Activated CD4-positive, alpha-beta T cell treated with anti-CD3 and anti-CD28 coated beads, Interleukin-2, amount 50 U/mL, for 1 hour (primary cell): ENCODE data around the gene CMA1.
"Not testable (repeated sequence)": the region's sequence is repeated elsewhere in the genome, so short reads cannot be mapped to it uniquely, and the experiment has no call there.

Experiments
- DNase-seq: peaks from one replicate; pipeline ENCODE4 v3.0.0-alpha.2; 2020

Gene CMA1, protein sequence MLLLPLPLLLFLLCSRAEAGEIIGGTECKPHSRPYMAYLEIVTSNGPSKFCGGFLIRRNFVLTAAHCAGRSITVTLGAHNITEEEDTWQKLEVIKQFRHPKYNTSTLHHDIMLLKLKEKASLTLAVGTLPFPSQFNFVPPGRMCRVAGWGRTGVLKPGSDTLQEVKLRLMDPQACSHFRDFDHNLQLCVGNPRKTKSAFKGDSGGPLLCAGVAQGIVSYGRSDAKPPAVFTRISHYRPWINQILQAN

DNA sequence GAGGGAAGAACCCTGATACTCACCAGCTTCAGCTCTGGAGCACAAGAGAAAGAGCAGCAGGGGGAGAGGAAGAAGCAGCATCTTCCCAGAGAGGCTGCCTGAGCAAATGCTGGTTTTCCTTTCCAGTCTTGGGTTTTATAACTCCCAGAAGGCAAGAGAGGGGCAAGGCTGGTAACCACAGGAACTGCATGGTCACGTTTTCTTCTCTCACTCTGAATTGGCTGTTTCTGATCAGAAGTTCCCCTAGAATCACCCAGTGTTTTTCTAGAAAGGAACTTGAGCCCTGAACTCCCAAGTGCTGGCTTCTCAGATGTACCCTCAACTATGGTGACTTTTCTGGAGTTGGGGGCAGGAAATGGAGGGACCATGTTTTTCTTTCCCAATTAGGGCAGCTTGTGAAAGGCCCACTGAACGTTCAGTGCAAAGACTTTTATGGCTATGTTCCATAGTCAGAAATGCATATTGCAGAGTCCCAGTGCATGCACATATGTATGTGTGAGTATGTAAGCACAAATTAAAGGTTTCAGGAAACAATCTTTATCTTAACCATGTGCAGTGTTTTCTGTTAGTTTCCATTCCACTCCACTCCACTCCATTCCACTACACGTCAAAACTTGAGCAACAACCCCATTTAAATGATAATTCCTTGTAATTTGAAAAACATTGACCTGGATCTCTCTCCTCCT lies at the start of gene CMA1:
Gene CMA1, minus strand, starts transcription at position 111 of the 686 bp plus-strand sequence. Its CDS starts 30 bp downstream, at position 81.
- DNase-seq = no peak

DNA sequence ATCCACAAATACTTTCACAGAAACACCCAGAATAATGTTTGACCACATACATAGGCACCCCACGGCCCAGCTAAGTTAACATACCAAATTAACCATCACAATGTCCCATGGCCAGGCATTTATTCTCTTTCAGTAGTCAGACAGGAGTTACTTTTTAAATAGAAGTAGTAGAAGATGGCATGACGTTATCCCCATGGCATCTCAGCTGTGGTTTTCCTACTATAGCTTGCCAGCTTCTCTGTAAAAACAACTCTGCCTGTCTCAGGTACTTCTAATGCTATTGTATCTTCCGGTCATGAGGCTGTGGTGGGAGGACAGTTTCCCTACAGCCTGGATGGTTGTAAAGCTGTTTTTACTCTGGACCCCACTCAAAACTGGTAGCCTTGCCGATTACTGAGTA lies 48.7 kb upstream of the CMA1 start:
- no peak for DNase-seq

DNA sequence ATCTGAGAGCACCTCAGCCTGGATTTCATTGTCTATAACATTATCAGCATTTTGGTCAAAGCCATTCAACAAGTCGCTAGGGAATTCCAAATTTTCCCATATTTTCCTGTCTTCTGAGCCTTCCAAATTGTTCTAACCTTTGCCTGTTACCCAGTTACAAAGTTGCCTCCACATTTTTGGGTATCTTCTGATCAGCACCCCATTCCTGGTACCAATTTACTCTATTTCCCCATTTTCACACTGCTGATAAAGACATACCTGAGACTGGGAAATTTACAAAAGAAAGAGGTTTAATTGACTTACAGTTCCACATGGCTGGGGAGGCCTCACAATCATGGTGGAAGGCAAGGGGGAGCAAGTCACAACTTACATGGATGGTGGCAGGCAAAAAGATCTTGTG lies 41.0 kb upstream of the CMA1 start:
- DNase-seq = not testable (repeated sequence)

DNA sequence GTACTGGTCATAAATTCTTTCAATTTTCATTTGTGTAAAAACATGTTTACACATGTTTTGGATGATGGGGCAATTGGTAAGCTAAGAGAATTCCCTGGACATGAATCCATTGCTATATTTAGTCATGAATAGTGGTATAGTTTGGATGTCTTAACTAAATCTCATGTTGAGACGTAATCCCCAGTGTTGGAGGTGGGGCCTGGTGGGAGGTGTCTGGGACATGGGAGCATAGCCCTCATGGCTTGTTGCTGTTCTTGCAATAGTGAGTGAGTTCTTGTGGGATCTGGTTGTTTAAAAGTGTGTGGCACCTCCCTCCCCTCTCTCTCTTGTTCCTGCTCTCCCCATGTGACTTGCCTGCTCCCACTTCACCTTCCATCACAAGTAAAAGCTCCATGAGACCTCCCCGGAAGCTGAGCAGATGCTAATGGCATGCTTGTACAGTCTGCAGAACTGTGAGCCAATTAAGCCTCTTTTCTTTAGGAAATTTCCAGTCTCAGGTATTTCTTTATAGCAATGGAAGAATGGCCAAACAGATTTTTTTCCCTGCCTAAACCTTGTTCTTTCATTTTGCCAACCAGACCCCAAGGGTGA lies 34.4 kb upstream of the CMA1 start:
- DNase-seq = no peak

DNA sequence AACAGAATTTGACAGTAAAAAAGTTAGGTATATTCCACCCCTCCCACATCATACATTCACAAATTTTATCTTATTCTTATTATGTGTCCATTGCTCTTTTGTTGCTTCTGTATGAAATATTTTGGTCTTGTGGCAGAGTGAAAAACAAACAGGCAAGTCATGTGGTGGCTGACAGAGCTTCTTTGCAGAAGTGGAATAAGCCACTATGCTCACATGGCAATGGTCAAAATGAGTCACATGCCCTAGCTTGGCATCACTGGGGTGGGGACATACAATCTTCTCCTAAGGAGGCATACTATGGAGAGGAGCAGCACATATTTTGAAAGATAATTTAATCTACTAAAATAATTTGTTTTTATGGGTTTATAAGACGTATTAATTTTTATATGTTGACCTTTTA lies 27.7 kb upstream of the CMA1 start:
- DNase-seq = no peak

DNA sequence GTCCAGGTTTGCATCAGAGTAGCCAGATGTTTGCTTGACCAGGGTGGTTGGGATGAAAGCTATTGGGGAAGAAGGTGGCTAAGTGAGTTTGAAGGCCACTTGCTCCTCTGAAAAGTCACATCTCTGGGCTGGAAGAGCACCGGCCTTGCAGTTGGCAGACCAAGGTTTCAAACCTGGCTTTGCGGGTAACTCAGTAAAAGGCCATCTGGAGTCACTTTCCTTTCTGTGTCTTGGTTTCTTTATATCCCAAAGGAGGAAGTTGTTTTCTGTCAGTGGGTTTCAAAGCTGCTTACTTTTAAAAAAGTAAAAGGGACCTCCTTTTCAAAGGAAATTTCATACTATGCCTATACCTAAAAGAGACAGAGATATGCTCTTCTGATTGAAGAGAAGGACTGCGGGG lies 26.2 kb upstream of the CMA1 start:
- DNase-seq = no peak

DNA sequence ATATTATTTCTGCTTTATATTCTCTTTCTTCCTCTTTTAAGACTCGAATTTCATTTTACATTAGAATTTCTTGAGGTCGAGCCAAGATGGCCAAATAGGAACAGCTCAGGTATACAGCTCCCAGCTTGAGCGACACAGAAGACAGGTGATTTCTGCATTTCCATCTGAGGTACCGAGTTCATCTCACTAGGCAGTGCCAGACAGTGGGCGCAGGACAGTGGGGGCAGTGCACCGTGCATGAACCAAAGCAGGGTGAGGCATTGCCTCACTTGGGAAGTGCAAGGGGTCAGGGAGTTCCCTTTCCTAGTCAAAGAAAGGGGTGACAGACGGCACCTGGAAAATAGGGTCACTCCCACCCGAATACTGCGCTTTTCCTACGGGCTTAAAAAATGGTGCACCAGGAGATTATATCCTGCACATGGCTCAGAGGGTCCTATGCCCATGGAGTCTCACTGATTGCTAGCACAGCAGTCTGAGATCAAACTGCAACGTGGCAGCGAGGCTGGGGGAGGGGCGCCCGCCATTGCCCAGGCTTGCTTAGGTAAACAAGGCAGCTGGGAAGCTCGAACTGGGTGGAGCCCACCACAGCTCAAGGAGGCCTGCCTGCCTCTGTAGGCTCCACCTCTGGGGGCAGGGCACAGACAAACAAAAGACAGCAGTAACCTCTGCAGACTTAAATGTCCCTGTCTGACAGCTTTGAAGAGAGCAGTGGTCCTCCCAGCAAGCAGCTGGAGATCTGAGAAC lies 18.0 kb upstream of the CMA1 start:
- not testable (repeated sequence) for DNase-seq

DNA sequence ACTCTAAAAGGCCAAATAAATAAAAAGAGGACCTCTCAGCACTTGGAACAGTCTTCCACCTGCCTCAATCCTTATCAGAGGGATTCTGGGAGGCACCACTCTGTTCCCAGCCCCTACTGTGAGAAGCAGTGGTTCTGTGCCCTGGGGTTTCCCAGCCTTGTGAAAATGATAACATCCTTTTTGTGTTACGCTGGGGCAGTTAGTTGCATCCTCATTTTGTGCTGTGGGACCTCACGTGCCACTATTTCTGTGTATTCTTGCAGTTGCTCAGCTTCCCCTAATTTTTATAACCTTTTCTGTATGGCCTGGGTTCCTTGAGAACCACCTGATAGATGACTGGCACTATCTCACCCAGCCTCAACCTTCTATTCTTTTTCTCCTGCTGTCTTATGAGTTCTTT lies 10.8 kb upstream of the CMA1 start:
- DNase-seq = no peak

DNA sequence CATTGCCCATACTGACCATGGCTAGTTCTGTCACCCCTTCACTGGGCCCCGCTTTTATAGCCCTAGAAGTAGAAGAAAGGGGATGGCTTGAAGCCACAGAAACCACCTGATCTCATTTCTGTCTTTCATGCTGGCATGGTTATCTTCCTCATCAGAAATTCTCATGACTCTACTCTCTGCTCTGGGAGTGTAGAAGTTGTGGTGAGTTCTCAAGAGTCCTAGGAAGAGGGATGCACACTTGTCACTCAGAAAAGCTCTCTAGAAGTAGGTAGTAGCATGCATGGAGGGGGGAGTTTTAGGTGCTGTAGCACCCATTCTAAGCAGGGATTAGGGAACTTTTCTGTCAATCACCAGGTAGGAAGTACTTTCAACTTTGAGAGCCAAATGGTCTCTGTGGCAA lies 6.1 kb upstream of the CMA1 start:
- no peak for DNase-seq

DNA sequence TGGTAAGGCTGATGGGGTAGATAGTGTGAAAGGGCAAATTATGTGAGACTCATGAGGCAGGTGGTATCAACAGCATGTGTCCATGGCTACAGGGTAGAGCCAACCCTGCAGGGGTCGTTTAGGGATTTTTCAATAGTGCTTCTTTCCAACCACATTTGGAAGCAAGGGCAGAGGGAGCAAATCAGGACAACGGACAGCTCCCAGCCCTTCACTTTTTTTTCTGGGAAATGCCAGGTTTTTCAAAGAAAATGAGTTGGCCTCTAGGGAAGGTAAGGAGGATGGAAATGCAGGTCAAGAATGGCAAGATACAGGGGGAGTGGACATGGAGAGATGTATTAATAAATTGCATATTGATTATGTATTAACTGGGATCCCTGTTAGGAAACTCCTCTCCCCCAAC lies 4.9 kb upstream of the CMA1 start:
- DNase-seq = no peak

DNA sequence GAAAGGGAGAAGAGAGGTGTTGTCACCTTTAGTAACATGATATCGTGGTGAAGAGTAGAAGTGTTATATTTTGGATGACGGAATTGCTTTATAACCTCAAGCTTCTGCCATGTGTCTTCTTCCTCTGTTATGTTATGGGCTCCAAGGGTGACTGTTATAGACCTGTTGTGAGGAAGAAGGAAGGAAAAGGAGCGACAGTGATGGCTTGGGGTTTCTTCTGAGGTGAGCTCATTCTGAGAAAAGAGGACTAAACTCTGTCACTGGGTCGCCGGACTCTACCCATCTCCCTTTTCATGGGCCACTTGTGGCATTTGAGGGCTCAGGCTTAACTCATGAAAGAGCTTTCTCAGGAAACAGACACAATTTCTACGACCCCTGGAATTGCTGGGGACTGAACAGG lies 1.6 kb downstream of the CMA1 start:
- DNase-seq = no peak

DNA sequence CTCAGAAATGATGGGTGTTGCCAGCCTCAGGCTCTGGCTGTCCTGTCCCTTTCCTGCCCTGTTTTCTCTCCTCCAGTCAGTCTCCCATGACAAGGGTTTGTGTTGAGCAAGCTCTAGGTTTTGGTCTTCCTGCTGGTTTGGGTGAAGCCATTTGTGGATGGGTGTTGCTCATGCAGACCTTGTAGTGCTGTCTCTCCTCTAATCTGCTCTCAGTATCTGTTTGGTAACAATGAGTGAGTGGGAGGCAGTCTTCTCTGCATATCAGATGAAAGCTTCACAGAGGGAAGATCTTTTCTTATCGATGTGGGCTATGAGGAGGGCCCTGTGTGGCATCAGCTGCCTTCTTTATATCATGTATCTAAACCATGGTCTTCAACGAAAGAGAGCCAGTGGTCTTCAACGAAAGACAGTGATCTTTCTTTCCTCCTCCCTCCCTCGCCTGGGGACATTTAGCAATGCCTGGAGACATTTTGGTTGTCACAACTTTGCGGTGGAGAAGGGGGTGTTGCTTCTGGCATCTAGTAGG lies 3.6 kb downstream of the CMA1 start:
- no peak for DNase-seq

DNA sequence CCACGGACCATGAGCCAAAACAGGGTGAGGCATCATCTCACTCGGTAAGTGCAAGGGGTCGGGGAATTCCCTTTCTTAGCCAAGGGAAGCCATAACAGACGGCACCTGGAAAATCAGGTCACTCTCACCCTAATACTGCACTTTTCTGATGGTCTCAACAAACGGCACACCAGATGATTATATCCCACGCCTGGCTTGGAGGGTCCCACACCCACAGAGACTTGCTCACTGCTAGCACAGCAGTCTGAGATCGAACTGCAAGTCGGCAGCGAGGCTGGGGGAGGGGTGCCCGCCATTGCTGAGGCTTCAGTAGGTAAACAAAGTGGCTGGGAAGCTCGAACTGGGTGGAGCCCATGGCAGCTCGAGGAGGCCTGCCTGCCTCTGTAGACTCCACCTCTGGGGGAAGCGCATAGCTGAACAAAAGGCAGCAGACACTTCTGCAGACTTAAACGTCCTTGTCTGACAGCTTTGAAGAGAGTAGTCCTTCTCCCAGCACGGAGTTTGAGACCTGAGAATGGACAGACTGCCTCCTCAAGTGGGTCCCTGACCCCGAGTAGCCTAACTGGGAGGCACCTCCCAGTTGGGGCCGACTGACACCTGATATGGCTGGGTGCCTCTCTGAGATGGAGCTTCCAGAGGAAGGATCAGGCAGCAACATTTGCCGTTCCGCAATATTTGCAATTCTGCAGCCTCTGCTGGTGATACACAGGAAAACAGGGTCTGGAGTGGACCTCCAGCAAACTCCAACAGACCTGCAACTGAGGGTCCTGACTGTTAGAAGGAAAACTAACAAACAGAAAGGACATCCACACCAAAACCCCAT lies 16.3 kb downstream of the CMA1 start:
- DNase-seq = not testable (repeated sequence)

DNA sequence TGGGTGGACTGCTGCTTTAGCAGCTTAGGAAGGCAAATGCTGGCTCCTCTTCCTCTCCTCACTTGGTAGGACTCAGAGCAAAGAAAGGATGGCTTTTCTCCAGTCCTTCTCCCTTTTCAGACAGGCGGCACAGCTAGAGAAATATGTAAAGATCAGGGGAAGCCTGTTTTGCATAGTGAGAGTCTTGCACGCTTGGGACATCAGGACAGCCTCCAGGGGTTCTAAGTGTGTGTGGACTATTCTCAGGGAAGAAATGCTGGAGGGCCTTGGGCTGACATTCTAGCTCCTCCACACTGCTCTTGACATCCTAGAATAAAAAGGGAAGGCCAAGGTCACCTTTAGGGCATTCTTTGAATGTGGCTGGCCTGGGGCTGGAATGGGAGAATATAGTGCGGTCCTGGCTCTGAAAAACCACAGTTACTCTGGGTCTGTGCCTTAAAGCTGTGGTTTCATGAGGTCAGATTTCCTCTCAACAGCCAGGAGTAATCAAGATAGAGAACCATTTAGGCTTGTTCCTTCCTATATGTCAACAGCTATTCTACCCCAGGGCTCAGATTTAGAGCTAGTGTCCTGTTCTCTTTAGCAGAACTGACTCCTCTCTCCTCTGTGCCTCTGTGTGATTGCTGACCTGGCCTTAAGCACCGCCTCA lies 24.3 kb downstream of the CMA1 start:
- no peak for DNase-seq

DNA sequence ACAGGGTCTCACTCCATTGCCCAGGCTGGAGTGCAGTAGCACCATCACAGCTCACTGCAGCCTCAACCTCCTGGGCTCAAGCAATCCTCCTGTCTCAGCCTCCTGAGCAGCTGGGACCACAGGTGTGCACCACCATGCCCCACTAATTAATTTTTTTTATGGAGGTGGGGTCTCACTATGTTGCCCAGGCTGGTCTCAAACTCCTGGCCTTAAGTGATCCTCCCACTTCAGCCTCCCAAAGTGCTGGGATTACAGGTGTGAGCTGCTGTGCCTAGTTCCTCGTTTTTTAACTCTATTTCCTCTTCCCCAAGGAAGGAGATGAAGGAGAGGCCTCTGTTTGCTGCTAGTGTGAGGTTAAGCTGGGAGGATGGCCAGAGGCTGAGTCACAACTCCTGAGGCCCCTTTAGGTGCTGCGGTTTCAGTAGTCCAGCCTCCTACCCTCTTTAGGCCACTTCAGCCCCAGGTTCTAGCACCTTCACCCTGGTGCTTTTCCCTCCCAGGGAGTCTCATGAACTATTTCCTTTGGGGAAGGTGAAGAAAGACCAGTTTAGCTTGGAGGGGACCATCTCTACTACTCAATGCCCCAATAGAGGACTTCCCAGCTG lies 25.3 kb downstream of the CMA1 start:
- not testable (repeated sequence) for DNase-seq

DNA sequence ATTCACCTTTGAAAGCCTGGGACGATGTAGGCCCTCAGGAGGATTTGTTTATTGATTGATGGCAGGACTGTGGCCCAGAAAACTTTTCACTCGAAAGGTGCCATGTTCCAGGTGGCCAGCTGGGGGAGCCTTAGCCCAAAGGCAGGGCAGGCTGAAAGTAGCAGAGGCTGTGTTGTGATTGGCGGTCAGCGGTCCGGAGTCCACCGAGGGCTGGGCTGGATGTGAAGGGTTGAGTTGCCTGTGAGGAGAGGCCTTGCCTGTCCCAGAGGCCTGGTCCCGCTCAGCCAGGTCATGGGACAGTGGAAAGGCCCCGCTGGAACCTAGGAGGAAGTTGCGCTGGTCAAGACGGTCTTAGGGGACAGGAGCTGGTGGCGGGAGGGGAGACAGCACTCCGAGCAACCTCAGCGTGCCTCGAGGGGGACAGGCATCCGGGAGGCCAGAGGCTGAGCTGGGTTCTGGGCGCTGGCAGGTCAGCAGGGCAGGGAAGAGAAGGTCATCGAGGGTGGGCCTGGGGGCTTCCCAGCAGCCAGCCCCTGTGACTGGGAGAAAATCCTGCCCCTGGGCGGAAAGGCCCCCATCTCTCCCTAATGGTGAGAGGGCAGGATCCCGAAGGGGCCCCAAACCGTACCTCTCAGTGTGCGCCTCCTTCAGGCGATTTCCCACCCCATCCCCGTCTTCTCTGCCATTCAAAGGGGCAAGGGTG lies 26.3 kb downstream of the CMA1 start:
- peak; percentile 45 for DNase-seq

DNA sequence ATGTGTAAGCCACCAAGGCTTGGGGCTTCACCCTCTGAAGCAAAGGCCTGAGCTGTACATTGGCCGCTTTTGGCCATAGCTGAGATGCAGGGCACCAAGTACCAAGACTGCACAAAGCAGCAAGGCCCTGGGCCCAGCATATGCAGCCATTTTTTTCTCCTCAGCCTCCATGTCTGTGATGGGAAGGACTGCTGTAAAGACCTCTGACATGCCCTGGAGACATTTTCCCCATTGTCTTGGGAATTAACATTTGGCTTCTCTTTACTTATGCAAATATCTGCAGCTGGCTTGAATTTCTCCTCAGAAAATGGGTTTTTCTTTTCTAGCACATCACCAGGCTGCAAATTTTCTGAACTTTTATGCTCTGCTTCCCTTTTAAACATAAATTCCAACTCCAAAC lies 28.1 kb downstream of the CMA1 start:
- DNase-seq = not testable (repeated sequence)

DNA sequence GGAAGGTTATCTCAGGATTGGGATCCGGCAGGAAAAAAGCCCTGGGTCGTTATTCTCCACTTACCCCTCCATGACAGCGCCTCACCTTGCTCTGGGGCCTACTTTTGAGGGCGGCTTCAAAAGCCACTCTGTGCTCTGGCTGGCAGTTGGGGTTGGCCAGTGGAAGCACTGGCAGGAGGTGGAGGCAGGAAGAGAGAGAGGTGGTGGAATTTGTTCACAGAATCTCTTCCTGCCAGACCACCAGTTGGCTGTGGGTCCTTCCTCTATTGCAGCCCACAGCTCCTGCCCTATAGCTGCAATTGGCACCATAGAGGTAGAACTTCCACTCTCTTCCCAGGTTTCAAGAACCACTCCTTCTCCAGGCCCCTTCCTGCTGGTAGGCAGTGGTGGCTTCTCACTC lies 32.8 kb downstream of the CMA1 start:
- DNase-seq = no peak

DNA sequence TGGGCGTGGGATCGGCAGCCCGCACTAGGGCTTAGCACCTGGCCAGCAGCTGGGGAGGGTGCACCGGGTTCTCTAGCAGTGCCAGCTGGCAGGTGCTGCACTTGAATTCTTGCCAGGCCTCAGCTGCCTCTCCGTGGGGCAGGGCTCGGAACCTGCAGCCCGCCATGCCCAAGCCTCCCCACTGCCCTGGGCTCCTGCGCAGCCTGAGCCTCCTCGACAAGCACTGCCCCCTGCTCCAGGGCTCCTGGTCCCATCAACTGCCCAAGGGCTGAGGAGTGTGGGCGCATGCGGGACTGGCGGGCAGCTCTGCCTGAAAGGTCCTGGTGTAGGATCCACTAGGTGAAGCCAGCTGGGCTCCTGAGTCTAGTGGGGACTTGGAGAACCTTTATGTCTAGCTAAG lies 34.9 kb downstream of the CMA1 start:
- DNase-seq = no peak

DNA sequence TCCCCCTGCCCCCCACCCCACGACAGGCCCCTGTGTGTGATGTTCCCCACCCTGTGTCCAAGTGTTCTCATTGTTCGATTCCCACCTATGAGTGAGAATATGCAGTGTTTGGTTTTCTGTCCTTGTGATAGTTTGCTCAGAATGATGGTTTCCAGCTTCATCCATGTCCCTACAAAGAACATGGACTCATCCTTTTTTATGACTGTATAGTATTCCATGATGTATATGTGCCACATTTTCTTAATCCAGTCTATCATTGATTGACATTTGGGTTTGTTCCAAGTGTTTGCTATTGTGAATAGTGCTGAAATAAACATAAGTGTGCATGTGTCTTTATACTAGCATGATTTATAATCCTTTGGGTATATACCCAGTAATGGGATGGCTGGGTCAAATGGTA lies 37.6 kb downstream of the CMA1 start:
- DNase-seq = not testable (repeated sequence)

DNA sequence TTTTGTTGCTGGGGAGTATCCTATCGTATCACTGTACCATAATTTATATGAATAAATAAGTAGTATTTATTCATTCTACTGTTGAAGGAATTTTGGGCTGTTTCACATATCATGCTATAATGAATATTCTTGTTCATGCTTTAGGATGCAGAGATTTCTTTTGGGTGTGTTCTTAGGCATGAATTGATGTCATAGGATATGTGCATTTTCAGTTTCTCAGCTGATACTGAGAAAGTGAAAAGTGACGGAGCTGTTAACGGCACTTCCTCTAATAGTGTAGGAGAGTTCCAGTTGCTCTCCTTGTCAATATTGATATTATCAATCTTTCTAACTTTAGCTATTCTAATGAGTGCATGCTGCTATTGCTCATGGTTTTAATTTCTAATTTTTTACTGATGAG lies 42.3 kb downstream of the CMA1 start:
- no peak for DNase-seq
